Left lung (tissue), 10 donors: ENCODE measurements around the gene DLEC1. TPM values are rescaled to one million over a fixed set of nuclear protein-coding genes. Genes with fewer than 3 reads are reported as not detected.

Experiments used
- ATAC-seq: fragments of 200-7000 bp; cut with Tn5 transposase; one replicate; pipeline ENCODE4 v1.9.1; 2020; ENCODE audit warnings: moderate library complexity
- DNase-seq, 4 donors: peaks; one replicate each; pipeline ENCODE4 v3.0.0-alpha.2; 2013 to 2020
- H3K27ac ChIP-seq, 2 donors: fragments of 200-600 bp; sonication (generic) in 1 of 2; one replicate each; pipeline versions ENCODE4 v1.5.0 to v1.8.0; 2020 to 2021
- H3K27me3 ChIP-seq, 2 donors: fragments of 200-600 bp; sonication (generic) in 1 of 2; one replicate each; pipeline versions ENCODE4 v1.5.0 to v1.8.0; 2020 to 2021
- H3K36me3 ChIP-seq, 2 donors: fragments of 200-600 bp; sonication (generic) in 1 of 2; one replicate each; pipeline versions ENCODE4 v1.5.0 to v1.8.0; 2020 to 2021
- H3K4me1 ChIP-seq, 2 donors: fragments of 200-600 bp; one replicate each; pipeline ENCODE4 v1.8.0; 2021
- H3K4me3 ChIP-seq, 2 donors: fragments of 200-600 bp; sonication (generic) in 1 of 2; one replicate each; pipeline versions ENCODE4 v1.5.0 to v1.8.0; 2020 to 2021; ENCODE audit warnings: mild to moderate bottlenecking in 1 of 2
- H3K9me3 ChIP-seq, 2 donors: fragments of 200-600 bp; sonication (generic) in 1 of 2; one replicate each; pipeline versions ENCODE4 v1.5.0 to v1.8.0; 2020 to 2021
- CTCF ChIP-seq, 2 donors: fragments of 200-600 bp; sonication (generic) in 1 of 2; IDR thresholded peaks; one replicate each; pipeline versions ENCODE4 v1.5.0 to v1.8.0; 2021; ENCODE audit warnings: antibody characterized with exemption in 2 of 2
- intact Hi-C, 2 donors: fragments of 100-400 bp; cut with DNase I; formaldehyde crosslinking; loops; one replicate each; pipeline versions ENCODE4 v1.11.2 to v1.14.2; 2022
- polyA plus RNA-seq, 6 donors: library from polyadenylated mRNA; unstranded; fragments of 120-200 nt; gene quantifications; one replicate each; pipeline ENCODE4 v1.2.1, GENCODE V29; 2013; ENCODE audit not compliant: insufficient read length in 6 of 6
- total RNA-seq, 2 donors: library from RNA; stranded (reverse); fragmentation: NEBNext Ultra II Directional; extraction: Animal tissue kit (Norgen Biotek cat#: 25700); gene quantifications; one replicate each; pipeline ENCODE4 v1.2.1, GENCODE V29; 2021
- donor health status: DM: no; HTN: yes; CAD: no.
- donor health status: DM: no; HTN: no; CAD: no.

Gene DLEC1
- total and polyA plus RNA-seq, 8 donors, result 2.8 to 10.5 (median 6.1) TPM

- intact Hi-C loops, result no loop called here
- no peak for DNase-seq
Observed at GRCh38 chr3:38143511-38143910, 104.5 kb downstream of the DLEC1 start.

GRCh38 chr3:38146504-38146903 lies 107.5 kb downstream of the DLEC1 start:
- intact Hi-C loops, result no loop called here
- H3K36me3 ChIP-seq, result peaks cover 0 to 14% of the 10 kb centered on the region in 2 donors
- H3K27ac ChIP-seq, result peak overlapping the region in 1 of 2 donors; percentile 82
- no peak for ATAC-seq
- peaks cover 0 to 10% of the 10 kb centered on the region in 2 donors for H3K9me3 ChIP-seq
- peaks cover 0 to 49% of the 10 kb centered on the region in 2 donors for H3K4me1 ChIP-seq
- no peak for DNase-seq
- H3K27me3 ChIP-seq, result no peaks in the 10 kb centered on the region
- TF ChIP-seq CTCF (IDR thresholded peaks at IDR 0.05), result no peak
- no peak overlapping the region for H3K4me3 ChIP-seq

More at GRCh38 chr3:38143511-38143910, 104.5 kb downstream of the DLEC1 start:
- TF ChIP-seq CTCF (IDR thresholded peaks at IDR 0.05), result no peak
- Histone ChIP-seq H3K36me3 (peaks cover 0 to 29% of the 10 kb centered on the region in 2 donors), H3K27me3 (no peaks in the 10 kb centered on the region), H3K4me3 (no peak overlapping the region), H3K4me1 (peaks cover 9 to 45% of the 10 kb centered on the region in 2 donors), H3K27ac (no peak overlapping the region), H3K9me3 (peaks cover 0 to 10% of the 10 kb centered on the region in 2 donors)
- ATAC-seq, result no peak

- no peaks in the 10 kb centered on the region for H3K27me3 ChIP-seq
- peak; percentile 48 for ATAC-seq
- peak overlapping the region; percentile 35 to 82 for H3K27ac ChIP-seq
- peaks cover 0 to 5% of the 10 kb centered on the region in 2 donors for H3K36me3 ChIP-seq
- H3K4me3 ChIP-seq, result no peak overlapping the region
- no peak for TF ChIP-seq CTCF (IDR thresholded peaks at IDR 0.05)
- peaks cover 0 to 10% of the 10 kb centered on the region in 2 donors for H3K9me3 ChIP-seq
- intact Hi-C loops, result no loop called here
- no peak for DNase-seq
- peaks cover 0 to 52% of the 10 kb centered on the region in 2 donors for H3K4me1 ChIP-seq
Observed at GRCh38 chr3:38147421-38147820, 108.4 kb downstream of the DLEC1 start.

- ATAC-seq (peak; percentile 37), DNase-seq (no peak)
Observed at GRCh38 chr3:38148311-38148882, 109.4 kb downstream of the DLEC1 start.

More at GRCh38 chr3:38148311-38148882, 109.4 kb downstream of the DLEC1 start:
- Histone ChIP-seq H3K4me1 (peaks cover 0 to 61% of the 10 kb centered on the region in 2 donors), H3K27ac (peak overlapping the region; percentile 35 to 82), H3K9me3 (peaks cover 0 to 10% of the 10 kb centered on the region in 2 donors), H3K4me3 (no peak overlapping the region), H3K36me3 (no peaks in the 10 kb centered on the region), H3K27me3 (no peaks in the 10 kb centered on the region)
- TF ChIP-seq CTCF (IDR thresholded peaks at IDR 0.05), result no peak
- intact Hi-C loops, result no loop called here
